ENCODE results near the gene TLE3.

TLE3 gene

GRCh38 chr15:70109531-70109930, 11.8 kb upstream of the TLE3 start:
- peaks cover 4 to 8% of the 10 kb centered on the region in 2 donors for H3K4me1 ChIP-seq (ENCODE audit: control insufficient read depth in 1 of 2, insufficient read depth in 2 of 2, low read length in 2 of 2)
- no peak overlapping the region for H3K27ac ChIP-seq (ENCODE audit: low read length)
- H3K9me3 ChIP-seq (ENCODE audit: control insufficient read depth in 1 of 2, low read length in 2 of 2), result no peaks in the 10 kb centered on the region
- H3K27me3 ChIP-seq (ENCODE audit: low read depth, low read length), result no peaks in the 10 kb centered on the region
- H3K36me3 ChIP-seq (ENCODE audit: control insufficient read depth in 1 of 2, insufficient read depth in 2 of 2, low read length in 2 of 2), result no peaks in the 10 kb centered on the region
- H3K4me3 ChIP-seq (ENCODE audit: low read depth in 1 of 2, low read length in 2 of 2), result no peak overlapping the region

GRCh38 chr15:70103880-70104626, 6.3 kb upstream of the TLE3 start:
- no peaks in the 10 kb centered on the region for H3K36me3 ChIP-seq (ENCODE audit: control insufficient read depth in 1 of 2, insufficient read depth in 2 of 2, low read length in 2 of 2)
- no peak overlapping the region for H3K27ac ChIP-seq (ENCODE audit: low read length)
- H3K4me1 ChIP-seq (ENCODE audit: control insufficient read depth in 1 of 2, insufficient read depth in 2 of 2, low read length in 2 of 2), result peaks cover 6 to 21% of the 10 kb centered on the region in 2 donors
- H3K4me3 ChIP-seq (ENCODE audit: low read depth in 1 of 2, low read length in 2 of 2), result no peak overlapping the region
- no peaks in the 10 kb centered on the region for H3K27me3 ChIP-seq (ENCODE audit: low read depth, low read length)
- no peaks in the 10 kb centered on the region for H3K9me3 ChIP-seq (ENCODE audit: control insufficient read depth in 1 of 2, low read length in 2 of 2)

GRCh38 chr15:70102827-70103226, 5.1 kb upstream of the TLE3 start:
- Histone ChIP-seq H3K4me1 (ENCODE audit: control insufficient read depth in 1 of 2, insufficient read depth in 2 of 2, low read length in 2 of 2) (peaks cover 10 to 21% of the 10 kb centered on the region in 2 donors), H3K36me3 (ENCODE audit: control insufficient read depth in 1 of 2, insufficient read depth in 2 of 2, low read length in 2 of 2) (no peaks in the 10 kb centered on the region), H3K27ac (ENCODE audit: low read length) (no peak overlapping the region), H3K27me3 (ENCODE audit: low read depth, low read length) (no peaks in the 10 kb centered on the region), H3K4me3 (ENCODE audit: low read depth in 1 of 2, low read length in 2 of 2) (no peak overlapping the region), H3K9me3 (ENCODE audit: control insufficient read depth in 1 of 2, low read length in 2 of 2) (no peaks in the 10 kb centered on the region)

GRCh38 chr15:70101459-70102113, 3.9 kb upstream of the TLE3 start:
- no peak overlapping the region for H3K27ac ChIP-seq (ENCODE audit: low read length)
- H3K27me3 ChIP-seq (ENCODE audit: low read depth, low read length), result no peaks in the 10 kb centered on the region
- no peaks in the 10 kb centered on the region for H3K9me3 ChIP-seq (ENCODE audit: control insufficient read depth in 1 of 2, low read length in 2 of 2)
- no peaks in the 10 kb centered on the region for H3K36me3 ChIP-seq (ENCODE audit: control insufficient read depth in 1 of 2, insufficient read depth in 2 of 2, low read length in 2 of 2)
- peaks cover 10 to 21% of the 10 kb centered on the region in 2 donors for H3K4me1 ChIP-seq (ENCODE audit: control insufficient read depth in 1 of 2, insufficient read depth in 2 of 2, low read length in 2 of 2)
- H3K4me3 ChIP-seq (ENCODE audit: low read depth in 1 of 2, low read length in 2 of 2), result no peak overlapping the region

- peak overlapping the region; percentile 42 to 91 for H3K4me3 ChIP-seq (ENCODE audit: low read depth in 1 of 2, low read length in 2 of 2)
- H3K27me3 ChIP-seq (ENCODE audit: low read depth, low read length), result no peaks in the 10 kb centered on the region
- H3K36me3 ChIP-seq (ENCODE audit: control insufficient read depth in 1 of 2, insufficient read depth in 2 of 2, low read length in 2 of 2), result no peaks in the 10 kb centered on the region
- H3K27ac ChIP-seq (ENCODE audit: low read length), result peak overlapping the region; percentile 43
- no peaks in the 10 kb centered on the region for H3K9me3 ChIP-seq (ENCODE audit: control insufficient read depth in 1 of 2, low read length in 2 of 2)
- H3K4me1 ChIP-seq (ENCODE audit: control insufficient read depth in 1 of 2, insufficient read depth in 2 of 2, low read length in 2 of 2), result peaks cover 10 to 21% of the 10 kb centered on the region in 2 donors
Measured at GRCh38 chr15:70100474-70101341, 3.0 kb upstream of the TLE3 start.

- Histone ChIP-seq H3K36me3 (ENCODE audit: control insufficient read depth in 1 of 2, insufficient read depth in 2 of 2, low read length in 2 of 2) (no peaks in the 10 kb centered on the region), H3K27ac (ENCODE audit: low read length) (no peak overlapping the region), H3K9me3 (ENCODE audit: control insufficient read depth in 1 of 2, low read length in 2 of 2) (no peaks in the 10 kb centered on the region), H3K4me1 (ENCODE audit: control insufficient read depth in 1 of 2, insufficient read depth in 2 of 2, low read length in 2 of 2) (peaks cover 10 to 27% of the 10 kb centered on the region in 2 donors), H3K27me3 (ENCODE audit: low read depth, low read length) (no peaks in the 10 kb centered on the region), H3K4me3 (ENCODE audit: low read depth in 1 of 2, low read length in 2 of 2) (peak overlapping the region; percentile 42 to 91)
Measured at GRCh38 chr15:70099967-70100473, 2.3 kb upstream of the TLE3 start.

- peak overlapping the region; percentile 91 for H3K27ac ChIP-seq (ENCODE audit: low read length)
- H3K36me3 ChIP-seq (ENCODE audit: control insufficient read depth in 1 of 2, insufficient read depth in 2 of 2, low read length in 2 of 2), result no peaks in the 10 kb centered on the region
- H3K9me3 ChIP-seq (ENCODE audit: control insufficient read depth in 1 of 2, low read length in 2 of 2), result no peaks in the 10 kb centered on the region
- peaks cover 15 to 32% of the 10 kb centered on the region in 2 donors for H3K4me1 ChIP-seq (ENCODE audit: control insufficient read depth in 1 of 2, insufficient read depth in 2 of 2, low read length in 2 of 2)
- H3K27me3 ChIP-seq (ENCODE audit: low read depth, low read length), result no peaks in the 10 kb centered on the region
- peak overlapping the region; percentile 42 to 91 for H3K4me3 ChIP-seq (ENCODE audit: low read depth in 1 of 2, low read length in 2 of 2)
Measured at GRCh38 chr15:70099167-70099966, 1.6 kb upstream of the TLE3 start.

- Histone ChIP-seq H3K36me3 (ENCODE audit: control insufficient read depth in 1 of 2, insufficient read depth in 2 of 2, low read length in 2 of 2) (peaks cover 0 to under 1% of the 10 kb centered on the region in 2 donors), H3K27ac (ENCODE audit: low read length) (peak overlapping the region; percentile 91), H3K4me1 (ENCODE audit: control insufficient read depth in 1 of 2, insufficient read depth in 2 of 2, low read length in 2 of 2) (peaks cover 15 to 39% of the 10 kb centered on the region in 2 donors), H3K9me3 (ENCODE audit: control insufficient read depth in 1 of 2, low read length in 2 of 2) (no peaks in the 10 kb centered on the region), H3K4me3 (ENCODE audit: low read depth in 1 of 2, low read length in 2 of 2) (peak overlapping the region; percentile 55 to 91), H3K27me3 (ENCODE audit: low read depth, low read length) (no peaks in the 10 kb centered on the region)
Measured at GRCh38 chr15:70098461-70099166, 897 bp upstream of the TLE3 start.

- Histone ChIP-seq H3K27ac (ENCODE audit: low read length) (peak overlapping the region; percentile 91), H3K9me3 (ENCODE audit: control insufficient read depth in 1 of 2, low read length in 2 of 2) (no peaks in the 10 kb centered on the region), H3K4me1 (ENCODE audit: control insufficient read depth in 1 of 2, insufficient read depth in 2 of 2, low read length in 2 of 2) (peaks cover 20 to 44% of the 10 kb centered on the region in 2 donors), H3K36me3 (ENCODE audit: control insufficient read depth in 1 of 2, insufficient read depth in 2 of 2, low read length in 2 of 2) (peaks cover 0 to 5% of the 10 kb centered on the region in 2 donors), H3K4me3 (ENCODE audit: low read depth in 1 of 2, low read length in 2 of 2) (peak overlapping the region; percentile 55 to 91), H3K27me3 (ENCODE audit: low read depth, low read length) (no peaks in the 10 kb centered on the region)
Measured at GRCh38 chr15:70098153-70098460, 390 bp upstream of the TLE3 start.

GRCh38 chr15:70097063-70097320, 725 bp downstream of the TLE3 start:
- H3K9me3 ChIP-seq (ENCODE audit: control insufficient read depth in 1 of 2, low read length in 2 of 2), result no peaks in the 10 kb centered on the region
- H3K27ac ChIP-seq (ENCODE audit: low read length), result no peak overlapping the region
- H3K36me3 ChIP-seq (ENCODE audit: control insufficient read depth in 1 of 2, insufficient read depth in 2 of 2, low read length in 2 of 2), result peaks cover 0 to 5% of the 10 kb centered on the region in 2 donors
- H3K27me3 ChIP-seq (ENCODE audit: low read depth, low read length), result no peaks in the 10 kb centered on the region
- H3K4me1 ChIP-seq (ENCODE audit: control insufficient read depth in 1 of 2, insufficient read depth in 2 of 2, low read length in 2 of 2), result peaks cover 23 to 54% of the 10 kb centered on the region in 2 donors
- peak overlapping the region; percentile 21 to 91 for H3K4me3 ChIP-seq (ENCODE audit: low read depth in 1 of 2, low read length in 2 of 2)
